GM21447 (cell line): ENCODE data around the gene NLRP1.
A peak's percentile ranks its signal among the peaks of the same experiment; 100 is the strongest.

ENCODE experiments used
- ATAC-seq: cut with Tn5 transposase; IDR thresholded peaks from one replicate; pipeline ENCODE4 v1.9.1; 2021; ENCODE audit not compliant: unreplicated experiment

NLRP1 gene

GRCh38 chr17:5485270-5486205 lies 98.8 kb downstream of the NLRP1 start, which contains the start of gene DERL2:
TSS of gene DERL2 (minus strand) at chr17:5486178. CDS start at chr17:5486161, 17 bp downstream.
- peak; percentile 5 for ATAC-seq

GRCh38 chr17:5481451-5481850 lies 102.9 kb downstream of the NLRP1 start:
- no peak for ATAC-seq

- ATAC-seq = no peak
Measured at GRCh38 chr17:5480962-5481361, 103.3 kb downstream of the NLRP1 start.

GRCh38 chr17:5478992-5479391 lies 105.3 kb downstream of the NLRP1 start:
- ATAC-seq = no peak

GRCh38 chr17:5473906-5474305 lies 110.4 kb downstream of the NLRP1 start:
- ATAC-seq = no peak

GRCh38 chr17:5472511-5472910 lies 111.8 kb downstream of the NLRP1 start:
- no peak for ATAC-seq

GRCh38 chr17:5468075-5468473 lies 116.2 kb downstream of the NLRP1 start:
- ATAC-seq = no peak

- no peak for ATAC-seq
Measured at GRCh38 chr17:5467416-5467815, 116.9 kb downstream of the NLRP1 start.

GRCh38 chr17:5466295-5466694 lies 118.0 kb downstream of the NLRP1 start:
- no peak for ATAC-seq

- no peak for ATAC-seq
Measured at GRCh38 chr17:5464717-5465507, 119.4 kb downstream of the NLRP1 start.
